HepG2 (cell line): ENCODE results near the gene VEZF1. TPM values are rescaled to one million over a fixed set of nuclear protein-coding genes. Genes with fewer than 3 reads are reported as not detected.

Experiments used
- KLF16 ChIP-seq, 2 experiments: sonication (generic) in 1 of 2; formaldehyde crosslinking in 1 of 2; IDR thresholded peaks; 2 replicates each; pipeline versions ENCODE4 v1.6.1 to v1.8.0; 2016 to 2023; ENCODE audit warnings: missing genetic modification reagents in 2 of 2, missing compliant biosample characterization in 1 of 2
- MAFF ChIP-seq: IDR thresholded peaks from 2 replicates; pipeline ENCODE4 v1.6.1; 2011; ENCODE audit warnings: low read depth, low read length, improper control_type of control experiment
- MBD4 ChIP-seq: IDR thresholded peaks from 2 replicates; pipeline ENCODE4 v1.6.1; 2012; ENCODE audit warnings: low read length, inconsistent platforms, borderline replicate concordance
- MED13 ChIP-seq: sonication (generic); formaldehyde crosslinking; IDR thresholded peaks from 2 replicates; pipeline ENCODE4 v1.5.0; 2020; ENCODE audit warnings: missing genetic modification reagents
- POLR2AphosphoS5 ChIP-seq: IDR thresholded peaks from 2 replicates; pipeline ENCODE4 v1.6.1; 2012; ENCODE audit warnings: low read depth, low read length
- SSRP1 ChIP-seq: IDR thresholded peaks from 2 replicates; pipeline ENCODE4 v1.6.1; 2016; ENCODE audit warnings: control low read depth
- STAG1 ChIP-seq: sonication (generic); formaldehyde crosslinking; IDR thresholded peaks from 2 replicates; pipeline ENCODE4 v1.4.0; 2020; ENCODE audit warnings: missing genetic modification reagents
- ZBTB38 ChIP-seq: sonication (generic); formaldehyde crosslinking; IDR thresholded peaks from 2 replicates; pipeline ENCODE4 v1.5.1; 2020; ENCODE audit warnings: mild to moderate bottlenecking, missing genetic modification reagents
- ZNF230 ChIP-seq: sonication (generic); formaldehyde crosslinking; IDR thresholded peaks from 2 replicates; pipeline ENCODE4 v1.4.0; 2020; ENCODE audit warnings: mild to moderate bottlenecking, missing genetic modification reagents
- ZSCAN31 ChIP-seq: sonication (generic); formaldehyde crosslinking; IDR thresholded peaks from 2 replicates; pipeline ENCODE4 v1.5.0; 2020; ENCODE audit warnings: low read depth, mild to moderate bottlenecking, missing genetic modification reagents
- polyA plus RNA-seq, 8 experiments: library from polyadenylated mRNA; depleted of rRNA in 3 of 8; stranded (reverse) in 7 of 8; unstranded in 1 of 8; fragments of >200 nt; fragmentation: Illumina TruSeq in 4 of 8; extraction: Trizol in 4 of 8; gene quantifications; 2 replicates each; pipeline versions ENCODE4 v1.2.1 to v1.2.3, GENCODE V29; 2011 to 2016; ENCODE audit warnings: low read depth in 4 of 8, missing spikeins in 1 of 8, mixed read lengths in 1 of 8; ENCODE audit not compliant: insufficient read depth in 1 of 8
- total RNA-seq, 5 experiments: library from RNA; depleted of rRNA; stranded (reverse); fragments of >200 nt; fragmentation: Illumina TruSeq; extraction: Trizol; gene quantifications; 2 replicates each; pipeline ENCODE4 v1.2.3, GENCODE V29; 2016; ENCODE audit warnings: low read depth in 1 of 5
- TF ChIP-seq, protein P1 (sequence below): sonication (generic); formaldehyde crosslinking; IDR thresholded peaks from 2 replicates; pipeline ENCODE4 v1.5.0; 2020; ENCODE audit warnings: mild to moderate bottlenecking, missing genetic modification reagents
- TF ChIP-seq, protein P2 (sequence below): sonication (generic); formaldehyde crosslinking; IDR thresholded peaks from 2 replicates; pipeline ENCODE4 v1.5.0; 2020; ENCODE audit warnings: mild to moderate bottlenecking, missing genetic modification reagents, moderate library complexity
- TF ChIP-seq, protein P3 (sequence below): sonication (generic); formaldehyde crosslinking; IDR thresholded peaks from 2 replicates; pipeline ENCODE4 v1.4.0; 2020; ENCODE audit warnings: missing genetic modification reagents

The VEZF1 gene
- total and polyA plus RNA-seq, 2 of the 13 experiments (the other 11 are each of a cell fraction or from before 2014, with no cell fraction given): 45.9 to 49.7 TPM

DNA sequence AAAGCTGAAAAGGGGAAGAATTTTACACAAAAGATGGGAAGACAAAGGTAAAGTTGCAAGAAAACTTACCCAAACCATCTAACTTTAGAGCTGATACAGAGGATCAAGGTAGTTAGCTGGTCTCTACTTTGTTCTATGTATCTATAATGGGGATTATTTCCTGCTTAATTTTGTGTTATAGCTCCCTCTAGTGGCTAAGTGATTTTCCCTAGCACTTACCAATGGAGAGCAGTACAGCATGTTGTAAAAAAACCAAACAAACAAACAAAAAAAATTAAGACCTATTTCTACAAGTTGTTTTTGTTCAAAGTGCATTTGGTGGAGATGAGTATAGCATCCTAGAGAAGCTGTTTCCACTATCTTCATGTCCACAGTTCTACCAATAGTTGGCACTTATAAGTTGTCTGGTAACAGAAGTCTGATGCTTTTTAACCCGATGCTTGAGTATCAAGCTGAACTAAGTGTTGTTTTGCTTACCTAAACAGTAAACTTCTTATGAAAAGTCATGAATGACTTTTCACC, 11.5 kb upstream of the VEZF1 start (continued):
- TF ChIP-seq KLF16 (CRISPR knock-in tag; IDR thresholded peaks at IDR 0.05): peak in 1 of 2 experiments; percentile 44; a peak in 1 of 4 replicates
- peak; percentile 76; the same call in 1 of the 2 replicates for TF ChIP-seq SSRP1
- TF ChIP-seq ZSCAN31 (CRISPR knock-in tag): no peak
- TF ChIP-seq, protein P1, sequence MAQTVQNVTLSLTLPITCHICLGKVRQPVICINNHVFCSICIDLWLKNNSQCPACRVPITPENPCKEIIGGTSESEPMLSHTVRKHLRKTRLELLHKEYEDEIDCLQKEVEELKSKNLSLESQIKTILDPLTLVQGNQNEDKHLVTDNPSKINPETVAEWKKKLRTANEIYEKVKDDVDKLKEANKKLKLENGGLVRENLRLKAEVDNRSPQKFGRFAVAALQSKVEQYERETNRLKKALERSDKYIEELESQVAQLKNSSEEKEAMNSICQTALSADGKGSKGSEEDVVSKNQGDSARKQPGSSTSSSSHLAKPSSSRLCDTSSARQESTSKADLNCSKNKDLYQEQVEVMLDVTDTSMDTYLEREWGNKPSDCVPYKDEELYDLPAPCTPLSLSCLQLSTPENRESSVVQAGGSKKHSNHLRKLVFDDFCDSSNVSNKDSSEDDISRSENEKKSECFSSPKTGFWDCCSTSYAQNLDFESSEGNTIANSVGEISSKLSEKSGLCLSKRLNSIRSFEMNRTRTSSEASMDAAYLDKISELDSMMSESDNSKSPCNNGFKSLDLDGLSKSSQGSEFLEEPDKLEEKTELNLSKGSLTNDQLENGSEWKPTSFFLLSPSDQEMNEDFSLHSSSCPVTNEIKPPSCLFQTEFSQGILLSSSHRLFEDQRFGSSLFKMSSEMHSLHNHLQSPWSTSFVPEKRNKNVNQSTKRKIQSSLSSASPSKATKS: 0 out of 2 replicates have a peak, but pooled peaks have one; percentile 26
- no peak for TF ChIP-seq MED13 (CRISPR knock-in tag)
- peak; percentile 36; the same call in 1 of the 2 replicates for TF ChIP-seq MAFF
- TF ChIP-seq, protein P2, sequence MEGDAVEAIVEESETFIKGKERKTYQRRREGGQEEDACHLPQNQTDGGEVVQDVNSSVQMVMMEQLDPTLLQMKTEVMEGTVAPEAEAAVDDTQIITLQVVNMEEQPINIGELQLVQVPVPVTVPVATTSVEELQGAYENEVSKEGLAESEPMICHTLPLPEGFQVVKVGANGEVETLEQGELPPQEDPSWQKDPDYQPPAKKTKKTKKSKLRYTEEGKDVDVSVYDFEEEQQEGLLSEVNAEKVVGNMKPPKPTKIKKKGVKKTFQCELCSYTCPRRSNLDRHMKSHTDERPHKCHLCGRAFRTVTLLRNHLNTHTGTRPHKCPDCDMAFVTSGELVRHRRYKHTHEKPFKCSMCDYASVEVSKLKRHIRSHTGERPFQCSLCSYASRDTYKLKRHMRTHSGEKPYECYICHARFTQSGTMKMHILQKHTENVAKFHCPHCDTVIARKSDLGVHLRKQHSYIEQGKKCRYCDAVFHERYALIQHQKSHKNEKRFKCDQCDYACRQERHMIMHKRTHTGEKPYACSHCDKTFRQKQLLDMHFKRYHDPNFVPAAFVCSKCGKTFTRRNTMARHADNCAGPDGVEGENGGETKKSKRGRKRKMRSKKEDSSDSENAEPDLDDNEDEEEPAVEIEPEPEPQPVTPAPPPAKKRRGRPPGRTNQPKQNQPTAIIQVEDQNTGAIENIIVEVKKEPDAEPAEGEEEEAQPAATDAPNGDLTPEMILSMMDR (CRISPR knock-in tag): peak; percentile 81
- TF ChIP-seq STAG1 (CRISPR knock-in tag): peak; percentile 79
- TF ChIP-seq ZNF230: no peak
- TF ChIP-seq POLR2AphosphoS5: peak; percentile 67; the same call in 1 of the 2 replicates
- TF ChIP-seq, protein P3, sequence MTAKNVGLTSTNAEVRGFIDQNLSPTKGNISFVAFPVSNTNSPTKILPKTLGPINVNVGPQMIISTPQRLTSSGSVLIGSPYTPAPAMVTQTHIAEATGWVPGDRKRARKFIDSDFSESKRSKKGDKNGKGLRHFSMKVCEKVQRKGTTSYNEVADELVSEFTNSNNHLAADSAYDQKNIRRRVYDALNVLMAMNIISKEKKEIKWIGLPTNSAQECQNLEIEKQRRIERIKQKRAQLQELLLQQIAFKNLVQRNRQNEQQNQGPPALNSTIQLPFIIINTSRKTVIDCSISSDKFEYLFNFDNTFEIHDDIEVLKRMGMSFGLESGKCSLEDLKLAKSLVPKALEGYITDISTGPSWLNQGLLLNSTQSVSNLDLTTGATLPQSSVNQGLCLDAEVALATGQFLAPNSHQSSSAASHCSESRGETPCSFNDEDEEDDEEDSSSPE (CRISPR knock-in tag): 0 out of 2 replicates have a peak, but pooled peaks have one; percentile 14
- peak; percentile 92 for TF ChIP-seq MBD4
- no peak for TF ChIP-seq ZBTB38 (CRISPR knock-in tag)
